Subcutaneous abdominal adipose tissue (tissue), 5 donors: ENCODE results near the gene ZDHHC19.
"Not testable (repeated sequence)": the region's sequence is repeated elsewhere in the genome, so short reads cannot be mapped to it uniquely, and the experiment has no call there.

Experiments used
- H3K27ac ChIP-seq: one replicate; pipeline ENCODE4 v1.7.0; 2013; ENCODE audit warnings: low read depth, mild to moderate bottlenecking, inconsistent platforms, low read length, moderate library complexity
- H3K27me3 ChIP-seq, 5 donors: one replicate each; pipeline ENCODE4 v1.7.0; 2013; ENCODE audit warnings: low read length in 5 of 5, inconsistent platforms in 1 of 5; ENCODE audit not compliant: control insufficient read depth in 5 of 5, insufficient read depth in 4 of 5
- H3K36me3 ChIP-seq, 5 donors: one replicate each; pipeline ENCODE4 v1.7.0; 2013; ENCODE audit warnings: low read length in 5 of 5; ENCODE audit not compliant: control insufficient read depth in 5 of 5, insufficient read depth in 5 of 5
- H3K4me1 ChIP-seq, 5 donors: one replicate each; pipeline ENCODE4 v1.7.0; 2013; ENCODE audit warnings: low read length in 5 of 5, mild to moderate bottlenecking in 3 of 5, moderate library complexity in 1 of 5; ENCODE audit not compliant: control insufficient read depth in 5 of 5, insufficient read depth in 5 of 5
- H3K4me3 ChIP-seq, 5 donors: one replicate each; pipeline ENCODE4 v1.7.0; 2013; ENCODE audit warnings: low read length in 5 of 5, low read depth in 1 of 5
- H3K9ac ChIP-seq, 5 donors: one replicate each; pipeline ENCODE4 v1.7.0; 2013; ENCODE audit warnings: low read length in 5 of 5, mild to moderate bottlenecking in 4 of 5, moderate library complexity in 3 of 5
- H3K9me3 ChIP-seq, 5 donors: one replicate each; pipeline ENCODE4 v1.7.0; 2013; ENCODE audit warnings: low read length in 5 of 5; ENCODE audit not compliant: control insufficient read depth in 5 of 5
- donor health status: healthy.
- donor health status: healthy.
- donor health status: healthy.
- donor health status: healthy.
- donor health status: healthy.

Gene ZDHHC19

GRCh38 chr3:196210673-196211556 is at the start of gene ZDHHC19:
TSS of gene ZDHHC19 (minus strand) at chr3:196211400. CDS start at chr3:196211315, 85 bp downstream.
- Histone ChIP-seq H3K9ac (no peak within 1 kb of the TSS), H3K9me3 (no peaks in the 10 kb centered on the region), H3K4me3 (no peak within 1 kb of the TSS)

GRCh38 chr3:196260784-196261183 is 49.6 kb upstream of the ZDHHC19 start:
- H3K27me3 ChIP-seq = no peaks in the 10 kb centered on the region
- peaks cover 20 to 40% (median 27%) of the 10 kb centered on the region in 5 donors for H3K36me3 ChIP-seq
- H3K4me3 ChIP-seq = no peak overlapping the region
- H3K4me1 ChIP-seq = no peaks in the 10 kb centered on the region
- no peak overlapping the region for H3K9ac ChIP-seq
- H3K27ac ChIP-seq = no peak overlapping the region
- no peaks in the 10 kb centered on the region for H3K9me3 ChIP-seq

More at GRCh38 chr3:196210673-196211556, at the start of gene ZDHHC19:
- peaks cover 0 to 7% (median 4%) of the 10 kb centered on the region in 5 donors for H3K4me1 ChIP-seq
- no peaks in the 10 kb centered on the region for H3K36me3 ChIP-seq
- no peak within 1 kb of the TSS for H3K27ac ChIP-seq
- peaks cover 4 to 12% (median 10%) of the 10 kb centered on the region in 5 donors for H3K27me3 ChIP-seq

- no peak overlapping the region for H3K9ac ChIP-seq
- H3K27ac ChIP-seq = no peak overlapping the region
- H3K4me1 ChIP-seq = no peaks in the 10 kb centered on the region
- H3K27me3 ChIP-seq = no peaks in the 10 kb centered on the region
- no peak overlapping the region for H3K4me3 ChIP-seq
- peaks cover 23 to 48% (median 28%) of the 10 kb centered on the region in 5 donors for H3K36me3 ChIP-seq
- no peaks in the 10 kb centered on the region for H3K9me3 ChIP-seq
These were observed 44.6 kb upstream of the ZDHHC19 start for GRCh38 chr3:196255776-196256175.

GRCh38 chr3:196254376-196255283 is 43.4 kb upstream of the ZDHHC19 start:
- Histone ChIP-seq H3K27me3 (no peaks in the 10 kb centered on the region), H3K4me3 (no peak overlapping the region), H3K9me3 (no peaks in the 10 kb centered on the region), H3K27ac (no peak overlapping the region), H3K36me3 (peaks cover 21 to 49% (median 29%) of the 10 kb centered on the region in 5 donors), H3K4me1 (no peaks in the 10 kb centered on the region), H3K9ac (peak overlapping the region in 1 of 5 donors; percentile 24)

GRCh38 chr3:196251918-196252317 is 40.7 kb upstream of the ZDHHC19 start:
- peaks cover 25 to 55% (median 37%) of the 10 kb centered on the region in 5 donors for H3K36me3 ChIP-seq
- no peaks in the 10 kb centered on the region for H3K4me1 ChIP-seq
- no peak overlapping the region for H3K4me3 ChIP-seq
- no peak overlapping the region for H3K9ac ChIP-seq
- H3K27me3 ChIP-seq = no peaks in the 10 kb centered on the region
- no peaks in the 10 kb centered on the region for H3K9me3 ChIP-seq
- no peak overlapping the region for H3K27ac ChIP-seq

GRCh38 chr3:196246612-196247308 is 35.6 kb upstream of the ZDHHC19 start:
- peaks cover 18 to 58% (median 42%) of the 10 kb centered on the region in 5 donors for H3K36me3 ChIP-seq
- no peak overlapping the region for H3K4me3 ChIP-seq
- no peak overlapping the region for H3K27ac ChIP-seq
- H3K9me3 ChIP-seq = no peaks in the 10 kb centered on the region
- H3K27me3 ChIP-seq = no peaks in the 10 kb centered on the region
- no peak overlapping the region for H3K9ac ChIP-seq
- no peaks in the 10 kb centered on the region for H3K4me1 ChIP-seq

- H3K36me3 ChIP-seq = peaks cover 27 to 65% (median 55%) of the 10 kb centered on the region in 5 donors
These were observed 33.0 kb upstream of the ZDHHC19 start for GRCh38 chr3:196244166-196244565.

GRCh38 chr3:196241704-196242103 is 30.5 kb upstream of the ZDHHC19 start:
- no peaks in the 10 kb centered on the region for H3K9me3 ChIP-seq
- H3K4me1 ChIP-seq = peaks cover 0 to 9% (median 0%) of the 10 kb centered on the region in 5 donors
- no peak overlapping the region for H3K4me3 ChIP-seq
- peaks cover 28 to 75% (median 65%) of the 10 kb centered on the region in 5 donors for H3K36me3 ChIP-seq
- no peak overlapping the region for H3K27ac ChIP-seq
- H3K27me3 ChIP-seq = no peaks in the 10 kb centered on the region
- no peak overlapping the region for H3K9ac ChIP-seq

More at GRCh38 chr3:196244166-196244565, 33.0 kb upstream of the ZDHHC19 start:
- not testable (repeated sequence) for H3K9ac ChIP-seq, H3K27me3 ChIP-seq, H3K9me3 ChIP-seq, H3K4me1 ChIP-seq, H3K4me3 ChIP-seq, H3K27ac ChIP-seq

- no peak overlapping the region for H3K27ac ChIP-seq
- H3K4me1 ChIP-seq = peaks cover 0 to 17% (median 4%) of the 10 kb centered on the region in 5 donors
- no peak overlapping the region for H3K4me3 ChIP-seq
- H3K27me3 ChIP-seq = no peaks in the 10 kb centered on the region
- no peak overlapping the region for H3K9ac ChIP-seq
- H3K36me3 ChIP-seq = peaks cover 28 to 67% (median 57%) of the 10 kb centered on the region in 5 donors
- no peaks in the 10 kb centered on the region for H3K9me3 ChIP-seq
These were observed 29.2 kb upstream of the ZDHHC19 start for GRCh38 chr3:196240424-196240823.
